AG09309 (cell line): ENCODE results near the gene PXDC1.
A peak's percentile ranks its signal among the peaks of the same experiment; 100 is the strongest.

ENCODE experiments used
- DNase-seq: peaks from one replicate; pipeline ENCODE4 v3.0.0-alpha.2; 2010; ENCODE audit warnings: low read depth
- H3K4me3 ChIP-seq: 2 replicates; pipeline ENCODE4 v1.5.1; 2011; ENCODE audit warnings: mild to moderate bottlenecking, low read depth, low read length, moderate library complexity; ENCODE audit not compliant: control insufficient read depth
- TF ChIP-seq, protein P1 (sequence below): IDR thresholded peaks from 2 replicates; pipeline ENCODE4 v1.5.1; 2011; ENCODE audit warnings: mild to moderate bottlenecking, low read depth, low read length, inconsistent platforms; ENCODE audit not compliant: insufficient read depth, control insufficient read depth; ENCODE audit errors: missing control alignments

The PXDC1 gene

DNA sequence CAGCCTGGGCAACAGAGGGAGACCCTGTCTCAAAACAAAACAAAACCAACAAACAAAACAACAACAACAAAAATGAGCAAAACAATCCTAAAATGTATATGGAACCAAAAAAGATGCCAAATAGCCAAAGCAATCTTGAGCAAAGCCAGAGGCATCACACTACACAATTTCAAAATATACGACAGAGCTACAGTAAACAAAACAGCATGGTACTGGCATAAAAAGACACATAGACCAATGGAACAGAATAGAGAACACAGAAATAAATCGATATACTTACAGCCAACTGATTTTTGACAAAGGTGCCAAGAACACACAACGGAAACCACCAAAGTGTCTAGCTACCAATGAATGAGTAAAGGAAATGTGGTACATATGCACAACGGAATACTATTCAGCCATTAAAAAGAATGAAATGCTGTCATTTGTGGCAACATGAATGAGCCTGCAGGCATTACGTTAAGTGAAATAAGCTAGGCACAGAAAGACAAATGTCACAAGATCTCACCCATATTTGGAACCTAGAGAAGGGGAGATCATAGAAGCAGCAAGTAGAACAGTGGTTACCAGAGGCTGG is 16.4 kb downstream of the PXDC1 start:
- TF ChIP-seq, protein P1, sequence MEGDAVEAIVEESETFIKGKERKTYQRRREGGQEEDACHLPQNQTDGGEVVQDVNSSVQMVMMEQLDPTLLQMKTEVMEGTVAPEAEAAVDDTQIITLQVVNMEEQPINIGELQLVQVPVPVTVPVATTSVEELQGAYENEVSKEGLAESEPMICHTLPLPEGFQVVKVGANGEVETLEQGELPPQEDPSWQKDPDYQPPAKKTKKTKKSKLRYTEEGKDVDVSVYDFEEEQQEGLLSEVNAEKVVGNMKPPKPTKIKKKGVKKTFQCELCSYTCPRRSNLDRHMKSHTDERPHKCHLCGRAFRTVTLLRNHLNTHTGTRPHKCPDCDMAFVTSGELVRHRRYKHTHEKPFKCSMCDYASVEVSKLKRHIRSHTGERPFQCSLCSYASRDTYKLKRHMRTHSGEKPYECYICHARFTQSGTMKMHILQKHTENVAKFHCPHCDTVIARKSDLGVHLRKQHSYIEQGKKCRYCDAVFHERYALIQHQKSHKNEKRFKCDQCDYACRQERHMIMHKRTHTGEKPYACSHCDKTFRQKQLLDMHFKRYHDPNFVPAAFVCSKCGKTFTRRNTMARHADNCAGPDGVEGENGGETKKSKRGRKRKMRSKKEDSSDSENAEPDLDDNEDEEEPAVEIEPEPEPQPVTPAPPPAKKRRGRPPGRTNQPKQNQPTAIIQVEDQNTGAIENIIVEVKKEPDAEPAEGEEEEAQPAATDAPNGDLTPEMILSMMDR = no peak
- H3K4me3 ChIP-seq = no peak overlapping the region
- no peak for DNase-seq

DNA sequence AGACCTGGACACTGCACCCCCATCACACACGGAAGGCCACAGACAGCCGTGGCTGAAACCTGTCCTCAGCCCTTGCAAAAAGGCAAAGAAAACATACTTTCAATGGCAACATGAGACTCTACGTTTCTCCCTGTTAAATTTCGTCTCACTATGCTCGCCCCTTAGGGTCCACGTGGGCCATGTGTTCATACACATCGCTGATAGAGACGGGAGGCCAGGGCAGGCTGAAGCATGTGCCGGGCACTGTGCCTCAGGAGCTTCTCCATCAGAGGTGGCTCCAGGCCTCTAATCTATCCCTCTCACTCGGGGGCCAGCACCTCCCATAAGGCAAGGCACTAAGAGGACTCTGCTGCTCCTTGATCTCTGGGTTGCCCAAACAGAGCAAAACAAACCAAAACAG is 17.5 kb downstream of the PXDC1 start:
- TF ChIP-seq, protein P1 = no peak
- DNase-seq = no peak
- no peak overlapping the region for H3K4me3 ChIP-seq

DNA sequence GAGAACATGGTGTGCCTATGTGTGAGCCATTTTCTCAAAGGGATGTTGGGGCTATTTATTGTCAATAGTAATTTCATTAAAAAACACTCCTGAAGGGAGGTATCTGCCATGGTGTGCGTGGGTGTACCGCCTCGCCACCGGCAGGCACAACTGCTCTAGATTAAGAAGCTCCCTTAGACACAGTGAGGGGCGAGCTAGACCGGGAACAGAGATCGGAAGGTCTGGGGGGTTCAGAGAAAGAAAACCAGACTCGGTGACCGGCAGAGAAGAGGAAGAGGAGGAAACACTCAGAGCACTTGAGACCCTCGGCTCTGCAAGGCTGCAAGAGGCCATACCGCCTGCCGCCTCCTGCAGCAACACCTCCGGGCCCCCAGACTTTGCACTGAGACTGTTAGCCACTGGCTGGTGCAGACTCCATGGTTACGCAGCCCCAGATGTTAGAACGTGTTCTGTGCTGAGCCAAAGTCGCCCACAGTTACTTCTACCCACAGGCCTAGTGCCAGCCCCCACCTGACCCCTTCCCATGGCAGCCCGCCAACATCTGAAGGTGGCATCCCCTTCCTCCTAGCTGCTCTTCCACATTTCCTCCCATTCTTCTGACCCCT is 18.1 kb downstream of the PXDC1 start:
- DNase-seq = no peak
- TF ChIP-seq, protein P1 = no peak

DNA sequence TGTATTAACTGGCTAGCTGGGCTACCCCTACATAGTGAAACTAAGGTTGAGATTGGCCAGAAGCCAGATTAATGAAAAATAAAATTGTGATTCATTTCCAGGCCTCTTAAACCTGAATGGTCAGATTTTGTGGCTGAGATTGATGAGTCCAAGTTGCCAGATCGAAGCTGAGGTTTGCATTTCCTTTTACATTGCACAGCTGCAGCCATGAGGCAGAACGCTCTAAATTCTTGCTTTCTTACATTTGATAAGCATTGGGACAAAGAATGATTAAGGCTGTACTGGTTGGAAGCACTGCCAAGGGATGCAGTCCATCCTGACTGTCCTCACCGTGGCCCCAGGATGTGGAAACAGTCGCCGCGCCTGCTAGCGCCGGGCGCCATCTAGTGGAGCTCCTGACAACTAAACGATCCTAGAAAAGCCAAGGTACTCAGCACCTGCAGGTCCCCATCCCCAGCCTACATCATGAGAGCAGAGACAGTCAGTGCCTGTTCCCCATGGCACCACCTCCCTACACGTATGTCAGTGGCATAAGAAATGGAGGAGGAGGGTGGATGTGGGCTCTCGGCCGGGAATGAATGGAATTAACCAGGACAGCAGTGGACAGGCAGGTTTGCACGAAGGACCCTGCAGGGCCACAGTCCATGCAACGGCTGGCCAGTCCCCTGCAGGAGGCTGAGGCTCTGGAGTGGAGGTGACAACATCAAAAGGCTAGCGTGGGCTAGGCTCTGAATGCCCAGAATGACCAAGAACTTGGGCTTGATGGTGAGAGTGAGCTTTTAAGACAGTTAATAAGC is 19.0 kb downstream of the PXDC1 start:
- TF ChIP-seq, protein P1 = peak; percentile 92
- H3K4me3 ChIP-seq = no peak overlapping the region
- DNase-seq = peak; percentile 63

More for the DNA sequence above, 18.1 kb downstream of the PXDC1 start:
- no peak overlapping the region for H3K4me3 ChIP-seq

DNA sequence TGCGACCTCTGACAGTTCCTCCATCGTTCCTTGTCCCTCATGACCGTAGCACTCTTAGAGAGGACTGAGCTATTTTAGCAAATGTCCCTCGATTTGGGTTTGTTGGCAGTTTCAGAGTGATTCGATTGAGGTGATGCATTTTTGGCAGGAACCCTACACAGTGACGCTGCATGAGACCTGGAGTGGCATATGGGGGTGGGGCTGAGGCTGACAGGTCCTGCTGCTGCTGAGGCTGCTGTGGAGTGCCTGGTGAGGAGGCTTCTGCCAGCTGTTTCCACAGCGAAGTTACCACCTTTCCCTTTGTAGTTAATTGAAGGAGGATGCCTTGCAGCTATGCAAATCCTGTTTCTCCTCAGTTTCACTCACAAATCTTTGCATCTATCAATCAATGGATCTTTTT is 19.8 kb downstream of the PXDC1 start:
- DNase-seq = no peak
- no peak overlapping the region for H3K4me3 ChIP-seq
- TF ChIP-seq, protein P1 = no peak

DNA sequence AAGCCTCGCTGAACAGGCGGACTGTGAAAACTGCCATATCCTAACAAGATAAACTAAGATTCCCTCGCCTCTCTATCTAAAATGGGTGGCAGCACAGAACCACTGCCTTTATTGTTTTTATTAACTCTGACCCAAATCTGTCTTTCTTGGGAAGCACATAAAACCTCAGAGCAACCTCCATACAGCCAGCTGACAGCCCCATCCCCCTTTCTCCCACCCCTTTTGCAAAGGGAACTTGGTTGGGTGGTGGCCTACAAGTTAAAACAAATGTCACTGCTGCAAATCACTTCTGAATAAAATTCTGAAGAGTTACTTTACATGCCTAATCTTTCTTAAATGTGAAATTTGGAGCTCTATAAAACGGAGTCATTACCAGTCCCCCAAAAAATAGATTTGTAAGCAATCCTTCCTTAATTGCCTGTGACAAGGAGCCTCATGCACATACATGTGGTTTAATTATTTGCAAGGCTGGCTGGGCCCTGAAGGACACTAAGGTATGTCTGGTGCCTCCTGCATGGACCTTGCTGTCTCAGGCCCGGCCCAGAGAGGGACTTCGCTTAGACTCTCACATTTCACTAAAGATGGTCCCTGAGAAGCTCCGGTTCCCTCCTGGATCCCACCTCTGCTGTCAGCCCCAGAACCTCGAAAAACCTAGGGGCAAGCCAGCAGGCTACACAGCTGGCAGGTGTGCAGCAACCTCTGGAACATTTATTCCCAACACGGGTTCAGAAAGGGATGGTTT is 21.7 kb downstream of the PXDC1 start:
- TF ChIP-seq, protein P1 = no peak
- H3K4me3 ChIP-seq = no peak overlapping the region
- no peak for DNase-seq
